DMS53 treated with DMSO at 0.1 percent for 48 hours (cell line): ENCODE data around the gene HAUS1.

Experiments used
- DNase-seq: peaks from one replicate; lab custom pipeline; 2025; ENCODE audit not compliant: unreplicated experiment; lab: John Stamatoyannopoulos, UW

Gene HAUS1

GRCh38 chr18:46104128-46104911 lies at the start of gene HAUS1:
Gene HAUS1 (plus strand): TSS chr18:46104385. CDS start chr18:46104412, 27 bp downstream.
- DNase-seq, result peak; percentile 97

- no peak for DNase-seq
These were observed 49.0 kb upstream of the HAUS1 start for GRCh38 chr18:46054956-46055837.

- DNase-seq, result no peak
These were observed 48.4 kb upstream of the HAUS1 start for GRCh38 chr18:46055838-46056230.

- DNase-seq, result no peak
These were observed 43.8 kb upstream of the HAUS1 start for GRCh38 chr18:46060359-46060841.

- no peak for DNase-seq
These were observed 42.8 kb upstream of the HAUS1 start for GRCh38 chr18:46061387-46061786.

- DNase-seq, result no peak
These were observed 42.4 kb upstream of the HAUS1 start for GRCh38 chr18:46061796-46062195.

GRCh38 chr18:46062781-46063180 lies 41.4 kb upstream of the HAUS1 start:
- no peak for DNase-seq

- peak; percentile 54 for DNase-seq
These were observed 36.7 kb upstream of the HAUS1 start for GRCh38 chr18:46067438-46068007.

- DNase-seq, result no peak
These were observed 35.4 kb upstream of the HAUS1 start for GRCh38 chr18:46068763-46069162.

GRCh38 chr18:46069524-46069923 lies 34.7 kb upstream of the HAUS1 start:
- no peak for DNase-seq

- no peak for DNase-seq
These were observed 34.0 kb upstream of the HAUS1 start for GRCh38 chr18:46070232-46070631.

GRCh38 chr18:46070815-46071652 lies 33.2 kb upstream of the HAUS1 start:
- no peak for DNase-seq

GRCh38 chr18:46071653-46072375 lies 32.4 kb upstream of the HAUS1 start, which contains the start of gene PSTPIP2:
Gene PSTPIP2 (minus strand): TSS chr18:46072260. CDS start chr18:46072188, 72 bp downstream.
- peak; percentile 26 for DNase-seq

GRCh38 chr18:46072376-46072867 lies 31.8 kb upstream of the HAUS1 start:
- DNase-seq, result no peak

- DNase-seq, result no peak
These were observed 31.2 kb upstream of the HAUS1 start for GRCh38 chr18:46072959-46073358.

- peak; percentile 85 for DNase-seq
These were observed 30.5 kb upstream of the HAUS1 start for GRCh38 chr18:46073474-46074331.

- DNase-seq, result no peak
These were observed 24.8 kb upstream of the HAUS1 start for GRCh38 chr18:46079336-46079735.

GRCh38 chr18:46080156-46080555 lies 24.0 kb upstream of the HAUS1 start:
- no peak for DNase-seq

GRCh38 chr18:46084431-46084830 lies 19.8 kb upstream of the HAUS1 start:
- no peak for DNase-seq
